ENCODE results near the gene ITFG1. TPM values are rescaled to one million over a fixed set of nuclear protein-coding genes. Genes with fewer than 3 reads are reported as not detected.

ITFG1 gene
- total and polyA plus RNA-seq, 2 of the 13 experiments (the other 11 are each of a cell fraction or from before 2014, with no cell fraction given), result 74.5 to 150 TPM

GRCh38 chr16:47460711-47461597, at the start of gene ITFG1, which contains the start of gene PHKB (continued):
- TF ChIP-seq, protein P1, sequence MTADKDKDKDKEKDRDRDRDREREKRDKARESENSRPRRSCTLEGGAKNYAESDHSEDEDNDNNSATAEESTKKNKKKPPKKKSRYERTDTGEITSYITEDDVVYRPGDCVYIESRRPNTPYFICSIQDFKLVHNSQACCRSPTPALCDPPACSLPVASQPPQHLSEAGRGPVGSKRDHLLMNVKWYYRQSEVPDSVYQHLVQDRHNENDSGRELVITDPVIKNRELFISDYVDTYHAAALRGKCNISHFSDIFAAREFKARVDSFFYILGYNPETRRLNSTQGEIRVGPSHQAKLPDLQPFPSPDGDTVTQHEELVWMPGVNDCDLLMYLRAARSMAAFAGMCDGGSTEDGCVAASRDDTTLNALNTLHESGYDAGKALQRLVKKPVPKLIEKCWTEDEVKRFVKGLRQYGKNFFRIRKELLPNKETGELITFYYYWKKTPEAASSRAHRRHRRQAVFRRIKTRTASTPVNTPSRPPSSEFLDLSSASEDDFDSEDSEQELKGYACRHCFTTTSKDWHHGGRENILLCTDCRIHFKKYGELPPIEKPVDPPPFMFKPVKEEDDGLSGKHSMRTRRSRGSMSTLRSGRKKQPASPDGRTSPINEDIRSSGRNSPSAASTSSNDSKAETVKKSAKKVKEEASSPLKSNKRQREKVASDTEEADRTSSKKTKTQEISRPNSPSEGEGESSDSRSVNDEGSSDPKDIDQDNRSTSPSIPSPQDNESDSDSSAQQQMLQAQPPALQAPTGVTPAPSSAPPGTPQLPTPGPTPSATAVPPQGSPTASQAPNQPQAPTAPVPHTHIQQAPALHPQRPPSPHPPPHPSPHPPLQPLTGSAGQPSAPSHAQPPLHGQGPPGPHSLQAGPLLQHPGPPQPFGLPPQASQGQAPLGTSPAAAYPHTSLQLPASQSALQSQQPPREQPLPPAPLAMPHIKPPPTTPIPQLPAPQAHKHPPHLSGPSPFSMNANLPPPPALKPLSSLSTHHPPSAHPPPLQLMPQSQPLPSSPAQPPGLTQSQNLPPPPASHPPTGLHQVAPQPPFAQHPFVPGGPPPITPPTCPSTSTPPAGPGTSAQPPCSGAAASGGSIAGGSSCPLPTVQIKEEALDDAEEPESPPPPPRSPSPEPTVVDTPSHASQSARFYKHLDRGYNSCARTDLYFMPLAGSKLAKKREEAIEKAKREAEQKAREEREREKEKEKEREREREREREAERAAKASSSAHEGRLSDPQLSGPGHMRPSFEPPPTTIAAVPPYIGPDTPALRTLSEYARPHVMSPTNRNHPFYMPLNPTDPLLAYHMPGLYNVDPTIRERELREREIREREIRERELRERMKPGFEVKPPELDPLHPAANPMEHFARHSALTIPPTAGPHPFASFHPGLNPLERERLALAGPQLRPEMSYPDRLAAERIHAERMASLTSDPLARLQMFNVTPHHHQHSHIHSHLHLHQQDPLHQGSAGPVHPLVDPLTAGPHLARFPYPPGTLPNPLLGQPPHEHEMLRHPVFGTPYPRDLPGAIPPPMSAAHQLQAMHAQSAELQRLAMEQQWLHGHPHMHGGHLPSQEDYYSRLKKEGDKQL (CRISPR knock-in tag; IDR thresholded peaks at IDR 0.05; ENCODE audit: low read depth), result no peak
- TF ChIP-seq MEF2D (CRISPR knock-in tag; IDR thresholded peaks at IDR 0.05), result peak; percentile 45; the same call in 1 of the 2 replicates
- TF ChIP-seq PHF20 (CRISPR knock-in tag; IDR thresholded peaks at IDR 0.05), result peak; percentile 92
- TF ChIP-seq ZNF235 (CRISPR knock-in tag; IDR thresholded peaks at IDR 0.05; ENCODE audit: borderline replicate concordance), result no peak
- TF ChIP-seq SOX5 (CRISPR knock-in tag; IDR thresholded peaks at IDR 0.05; ENCODE audit: borderline replicate concordance), result peak; percentile 59; the same call in 1 of the 2 replicates
- peak; percentile 73 for TF ChIP-seq ZFP37 (CRISPR knock-in tag; IDR thresholded peaks at IDR 0.05; ENCODE audit: borderline replicate concordance)
- no peak for TF ChIP-seq SUZ12 (IDR thresholded peaks at IDR 0.05; ENCODE audit: low read depth, low read length)
- TF ChIP-seq ZSCAN29 (CRISPR knock-in tag; conservative IDR thresholded peaks at IDR 0.05), result peak; percentile 26
- TF ChIP-seq ZNF567 (CRISPR knock-in tag; IDR thresholded peaks at IDR 0.05; ENCODE audit: borderline replicate concordance), result peak; percentile 21
- no peak for TF ChIP-seq U2AF2 (IDR thresholded peaks at IDR 0.05; ENCODE audit: low read depth, low read length)
- no peak; the same call in 1 of the 2 replicates for TF ChIP-seq RBAK (CRISPR knock-in tag; IDR thresholded peaks at IDR 0.05)
- TF ChIP-seq, protein P2, sequence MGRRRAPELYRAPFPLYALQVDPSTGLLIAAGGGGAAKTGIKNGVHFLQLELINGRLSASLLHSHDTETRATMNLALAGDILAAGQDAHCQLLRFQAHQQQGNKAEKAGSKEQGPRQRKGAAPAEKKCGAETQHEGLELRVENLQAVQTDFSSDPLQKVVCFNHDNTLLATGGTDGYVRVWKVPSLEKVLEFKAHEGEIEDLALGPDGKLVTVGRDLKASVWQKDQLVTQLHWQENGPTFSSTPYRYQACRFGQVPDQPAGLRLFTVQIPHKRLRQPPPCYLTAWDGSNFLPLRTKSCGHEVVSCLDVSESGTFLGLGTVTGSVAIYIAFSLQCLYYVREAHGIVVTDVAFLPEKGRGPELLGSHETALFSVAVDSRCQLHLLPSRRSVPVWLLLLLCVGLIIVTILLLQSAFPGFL (CRISPR knock-in tag; IDR thresholded peaks at IDR 0.05), result no peak; the same call in 1 of the 2 replicates
- no peak for TF ChIP-seq BHLHE40 (IDR thresholded peaks at IDR 0.05; ENCODE audit: low read length)
- no peak for TF ChIP-seq ZNF496 (CRISPR knock-in tag; IDR thresholded peaks at IDR 0.05; ENCODE audit: insufficient replicate concordance)
- TF ChIP-seq ZBTB3 (CRISPR knock-in tag; IDR thresholded peaks at IDR 0.05; ENCODE audit: borderline replicate concordance, low read depth), result peak; percentile 73; the same call in 1 of the 2 replicates
- no peak for TF ChIP-seq SP2 (CRISPR knock-in tag; IDR thresholded peaks at IDR 0.05)
- TF ChIP-seq FOXC1 (CRISPR knock-in tag; IDR thresholded peaks at IDR 0.05; ENCODE audit: borderline replicate concordance), result peak; percentile 81; the same call in 1 of the 2 replicates
- TF ChIP-seq ZNF121 (CRISPR knock-in tag; IDR thresholded peaks at IDR 0.05), result peak; percentile 51; the same call in 1 of the 2 replicates
- TF ChIP-seq, protein P3, sequence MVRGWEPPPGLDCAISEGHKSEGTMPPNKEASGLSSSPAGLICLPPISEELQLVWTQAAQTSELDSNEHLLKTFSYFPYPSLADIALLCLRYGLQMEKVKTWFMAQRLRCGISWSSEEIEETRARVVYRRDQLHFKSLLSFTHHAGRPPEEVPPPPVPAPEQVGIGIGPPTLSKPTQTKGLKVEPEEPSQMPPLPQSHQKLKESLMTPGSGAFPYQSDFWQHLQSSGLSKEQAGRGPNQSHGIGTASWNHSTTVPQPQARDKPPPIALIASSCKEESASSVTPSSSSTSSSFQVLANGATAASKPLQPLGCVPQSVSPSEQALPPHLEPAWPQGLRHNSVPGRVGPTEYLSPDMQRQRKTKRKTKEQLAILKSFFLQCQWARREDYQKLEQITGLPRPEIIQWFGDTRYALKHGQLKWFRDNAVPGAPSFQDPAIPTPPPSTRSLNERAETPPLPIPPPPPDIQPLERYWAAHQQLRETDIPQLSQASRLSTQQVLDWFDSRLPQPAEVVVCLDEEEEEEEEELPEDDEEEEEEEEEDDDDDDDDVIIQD (CRISPR knock-in tag; IDR thresholded peaks at IDR 0.05; ENCODE audit: low read depth), result no peak
- TF ChIP-seq ELF1 (CRISPR knock-in tag; IDR thresholded peaks at IDR 0.05), result peak; percentile 91

All from HepG2 (cell line).